ENCODE measurements around the gene DSTYK. TPM values are rescaled to one million over a fixed set of nuclear protein-coding genes. Genes with fewer than 3 reads are reported as not detected.

DSTYK gene, protein sequence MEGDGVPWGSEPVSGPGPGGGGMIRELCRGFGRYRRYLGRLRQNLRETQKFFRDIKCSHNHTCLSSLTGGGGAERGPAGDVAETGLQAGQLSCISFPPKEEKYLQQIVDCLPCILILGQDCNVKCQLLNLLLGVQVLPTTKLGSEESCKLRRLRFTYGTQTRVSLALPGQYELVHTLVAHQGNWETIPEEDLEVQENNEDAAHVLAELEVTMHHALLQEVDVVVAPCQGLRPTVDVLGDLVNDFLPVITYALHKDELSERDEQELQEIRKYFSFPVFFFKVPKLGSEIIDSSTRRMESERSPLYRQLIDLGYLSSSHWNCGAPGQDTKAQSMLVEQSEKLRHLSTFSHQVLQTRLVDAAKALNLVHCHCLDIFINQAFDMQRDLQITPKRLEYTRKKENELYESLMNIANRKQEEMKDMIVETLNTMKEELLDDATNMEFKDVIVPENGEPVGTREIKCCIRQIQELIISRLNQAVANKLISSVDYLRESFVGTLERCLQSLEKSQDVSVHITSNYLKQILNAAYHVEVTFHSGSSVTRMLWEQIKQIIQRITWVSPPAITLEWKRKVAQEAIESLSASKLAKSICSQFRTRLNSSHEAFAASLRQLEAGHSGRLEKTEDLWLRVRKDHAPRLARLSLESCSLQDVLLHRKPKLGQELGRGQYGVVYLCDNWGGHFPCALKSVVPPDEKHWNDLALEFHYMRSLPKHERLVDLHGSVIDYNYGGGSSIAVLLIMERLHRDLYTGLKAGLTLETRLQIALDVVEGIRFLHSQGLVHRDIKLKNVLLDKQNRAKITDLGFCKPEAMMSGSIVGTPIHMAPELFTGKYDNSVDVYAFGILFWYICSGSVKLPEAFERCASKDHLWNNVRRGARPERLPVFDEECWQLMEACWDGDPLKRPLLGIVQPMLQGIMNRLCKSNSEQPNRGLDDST
- total RNA-seq: 10 to 100 TPM; 15.1 to 18.7 (median 16.2) TPM

DNA sequence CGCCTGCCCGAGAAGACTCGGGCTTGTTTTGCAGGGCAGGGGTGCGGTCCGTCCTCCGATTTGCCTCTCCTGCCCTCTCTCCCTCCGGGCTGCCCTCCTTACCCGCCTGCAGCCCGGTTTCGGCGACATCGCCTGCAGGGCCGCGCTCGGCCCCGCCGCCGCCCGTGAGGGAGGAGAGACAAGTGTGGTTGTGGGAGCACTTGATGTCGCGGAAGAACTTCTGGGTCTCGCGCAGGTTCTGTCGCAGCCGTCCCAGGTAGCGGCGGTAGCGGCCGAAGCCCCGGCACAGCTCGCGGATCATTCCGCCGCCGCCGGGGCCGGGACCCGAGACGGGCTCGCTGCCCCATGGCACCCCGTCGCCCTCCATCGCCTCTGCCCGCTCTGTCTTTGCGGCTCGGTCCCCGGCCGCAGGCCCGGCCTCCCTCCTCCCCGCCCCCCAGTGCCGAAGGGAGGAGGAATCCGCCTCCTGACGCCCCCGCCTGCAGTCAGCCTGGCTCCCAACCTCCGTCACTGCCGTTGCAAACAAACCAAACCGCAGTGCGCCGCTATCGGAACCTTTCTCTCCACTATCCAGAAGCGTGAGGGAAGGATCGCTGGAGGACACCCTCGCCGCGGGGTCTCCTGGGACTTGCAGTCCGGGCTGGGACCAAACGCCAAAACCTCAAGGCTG, at the start of gene DSTYK:
Gene DSTYK (minus strand): TSS at position 534 of the 670 bp plus-strand sequence. CDS start 167 bp downstream, at position 367.
- Histone ChIP-seq H3K4me1 (peaks cover 0 to 25% (median 3%) of the 10 kb centered on the region in 3 donors), H3K36me3 (no peaks in the 10 kb centered on the region), H3K27ac (peak within 1 kb of the TSS; percentile 77 to 96 (median 92)), H3K4me3 (peak within 1 kb of the TSS; percentile 53 to 88), H3K27me3 (no peaks in the 10 kb centered on the region), H3K9me3 (no peaks in the 10 kb centered on the region)
- peak; percentile 98 for ATAC-seq
- TF ChIP-seq, protein P1, sequence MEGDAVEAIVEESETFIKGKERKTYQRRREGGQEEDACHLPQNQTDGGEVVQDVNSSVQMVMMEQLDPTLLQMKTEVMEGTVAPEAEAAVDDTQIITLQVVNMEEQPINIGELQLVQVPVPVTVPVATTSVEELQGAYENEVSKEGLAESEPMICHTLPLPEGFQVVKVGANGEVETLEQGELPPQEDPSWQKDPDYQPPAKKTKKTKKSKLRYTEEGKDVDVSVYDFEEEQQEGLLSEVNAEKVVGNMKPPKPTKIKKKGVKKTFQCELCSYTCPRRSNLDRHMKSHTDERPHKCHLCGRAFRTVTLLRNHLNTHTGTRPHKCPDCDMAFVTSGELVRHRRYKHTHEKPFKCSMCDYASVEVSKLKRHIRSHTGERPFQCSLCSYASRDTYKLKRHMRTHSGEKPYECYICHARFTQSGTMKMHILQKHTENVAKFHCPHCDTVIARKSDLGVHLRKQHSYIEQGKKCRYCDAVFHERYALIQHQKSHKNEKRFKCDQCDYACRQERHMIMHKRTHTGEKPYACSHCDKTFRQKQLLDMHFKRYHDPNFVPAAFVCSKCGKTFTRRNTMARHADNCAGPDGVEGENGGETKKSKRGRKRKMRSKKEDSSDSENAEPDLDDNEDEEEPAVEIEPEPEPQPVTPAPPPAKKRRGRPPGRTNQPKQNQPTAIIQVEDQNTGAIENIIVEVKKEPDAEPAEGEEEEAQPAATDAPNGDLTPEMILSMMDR (IDR thresholded peaks at IDR 0.05): peak in 3 of 4 experiments; percentile 6 to 14 (median 9)
- TF ChIP-seq POLR2A (IDR thresholded peaks at IDR 0.05): peak; percentile 75 to 83
- TF ChIP-seq EP300 (IDR thresholded peaks at IDR 0.05): no peak
- TF ChIP-seq POLR2AphosphoS5 (IDR thresholded peaks at IDR 0.05): peak; percentile 82
- 0 to 1% methylated on average over 2 to 15 of the region's 67 CpGs for WGBS, 2 donors (ENCODE audit: low coverage in 1 of 2)

DNA sequence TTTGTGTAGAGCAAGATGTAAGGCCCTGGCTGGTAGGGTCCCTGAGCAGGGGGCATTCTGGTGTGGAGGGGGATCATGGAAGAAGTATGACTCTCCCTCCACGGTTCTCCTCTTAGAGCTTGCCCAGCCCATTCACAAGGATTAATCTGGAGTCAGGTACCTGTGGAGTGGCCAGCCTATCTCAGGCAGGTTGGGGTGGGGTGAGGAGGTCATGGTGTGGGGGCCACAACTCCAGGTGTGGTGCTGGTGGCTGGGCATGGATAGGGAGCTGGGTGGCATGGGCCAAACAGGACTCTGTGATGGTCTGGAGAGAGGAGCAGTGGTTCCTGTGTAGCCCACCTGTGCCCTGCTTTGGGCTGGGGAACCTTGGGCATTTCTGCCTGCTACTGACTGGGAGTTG, 48.5 kb upstream of the DSTYK start:
- Histone ChIP-seq H3K27me3 (no peaks in the 10 kb centered on the region), H3K4me3 (no peak overlapping the region), H3K9me3 (no peaks in the 10 kb centered on the region), H3K36me3 (peaks cover 0 to 4% of the 10 kb centered on the region in 2 donors), H3K4me1 (peaks cover 0 to 49% (median 15%) of the 10 kb centered on the region in 3 donors), H3K27ac (no peak overlapping the region)
- TF ChIP-seq EP300 (IDR thresholded peaks at IDR 0.05) (no peak), POLR2A (IDR thresholded peaks at IDR 0.05) (no peak), POLR2AphosphoS5 (IDR thresholded peaks at IDR 0.05) (no peak)
- TF ChIP-seq, protein P1 (IDR thresholded peaks at IDR 0.05): no peak
- no peak for ATAC-seq
- WGBS, 2 donors (ENCODE audit: low coverage in 1 of 2): no CpG with 5 or more reads among the region's 1 CpG

DNA sequence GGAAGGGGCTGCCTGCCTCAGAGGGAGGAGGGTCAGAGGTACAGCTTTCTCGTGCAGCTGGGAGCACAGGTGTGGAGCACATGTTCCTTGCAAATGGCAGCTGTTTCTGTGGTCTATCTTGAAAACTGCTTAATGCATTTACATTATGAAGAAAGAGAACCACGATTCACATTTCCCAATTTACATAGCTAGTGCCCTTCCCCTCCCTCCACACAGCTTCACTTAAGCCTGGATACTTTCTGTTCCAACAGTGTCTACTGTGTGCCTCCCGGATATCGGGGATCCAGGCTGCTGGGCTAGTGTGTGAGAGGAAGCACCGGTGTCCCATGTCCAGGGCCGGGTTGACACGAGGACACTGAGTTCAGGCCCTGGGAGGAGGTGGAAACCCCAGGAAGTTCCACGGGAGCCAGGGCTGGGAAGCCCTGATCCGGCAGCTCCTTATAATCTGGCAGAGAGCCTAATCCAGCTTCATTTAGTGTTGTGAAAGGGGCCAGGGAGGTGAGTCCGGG, 47.9 kb upstream of the DSTYK start:
- Histone ChIP-seq H3K27me3 (no peaks in the 10 kb centered on the region), H3K9me3 (no peaks in the 10 kb centered on the region), H3K4me1 (peaks cover 0 to 49% (median 15%) of the 10 kb centered on the region in 3 donors), H3K4me3 (no peak overlapping the region), H3K36me3 (peaks cover 0 to 4% of the 10 kb centered on the region in 2 donors), H3K27ac (no peak overlapping the region)
- 33 to 54% methylated on average over 1 to 5 of the region's 10 CpGs for WGBS, 2 donors (ENCODE audit: low coverage in 1 of 2)
- ATAC-seq: no peak
- TF ChIP-seq POLR2AphosphoS5 (IDR thresholded peaks at IDR 0.05) (no peak), POLR2A (IDR thresholded peaks at IDR 0.05) (no peak), EP300 (IDR thresholded peaks at IDR 0.05) (no peak)
- TF ChIP-seq, protein P1 (IDR thresholded peaks at IDR 0.05): no peak

DNA sequence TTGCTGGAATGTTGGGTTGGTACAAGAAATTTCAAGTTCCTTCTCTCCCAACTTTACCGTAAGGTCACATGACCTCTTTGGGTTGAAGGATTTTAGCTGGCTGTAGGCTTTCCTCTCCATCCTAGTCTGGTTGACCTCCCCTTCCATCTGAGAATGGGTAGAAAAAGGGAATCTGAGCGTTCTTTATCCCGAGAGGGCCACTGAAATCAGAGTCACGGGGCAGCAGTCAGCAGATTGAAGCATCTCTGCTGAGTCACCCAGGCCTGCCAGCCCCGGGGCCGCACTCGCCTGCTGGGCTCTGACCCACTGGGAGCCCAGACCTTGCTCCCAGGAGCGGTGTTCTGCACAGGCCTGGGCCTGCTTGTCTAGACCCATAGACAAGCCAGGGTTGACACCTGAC, 47.2 kb upstream of the DSTYK start:
- 93 to 100% methylated on average over 3 to 4 of the region's 8 CpGs for WGBS, 2 donors (ENCODE audit: low coverage in 1 of 2)
- Histone ChIP-seq H3K9me3 (no peaks in the 10 kb centered on the region), H3K27ac (no peak overlapping the region), H3K4me1 (peaks cover 0 to 49% (median 15%) of the 10 kb centered on the region in 3 donors), H3K4me3 (no peak overlapping the region), H3K27me3 (no peaks in the 10 kb centered on the region), H3K36me3 (peaks cover 0 to 4% of the 10 kb centered on the region in 2 donors)
- ATAC-seq: no peak
- no peak for TF ChIP-seq POLR2AphosphoS5 (IDR thresholded peaks at IDR 0.05)
- TF ChIP-seq, protein P1 (IDR thresholded peaks at IDR 0.05): no peak
- TF ChIP-seq POLR2A (IDR thresholded peaks at IDR 0.05): no peak
- no peak for TF ChIP-seq EP300 (IDR thresholded peaks at IDR 0.05)
